HepG2 (cell line): Measurements from ENCODE around the gene NGLY1. TPM values are rescaled to one million over a fixed set of nuclear protein-coding genes. Genes with fewer than 3 reads are reported as not detected.
A peak's percentile ranks its signal among the peaks of the same experiment; 100 is the strongest.

ENCODE experiments used
- ATAC-seq: fragments of 200-7000 bp; cut with Tn5 transposase; 3 replicates; pipeline ENCODE4 v1.9.1; 2020; ENCODE audit warnings: mild to moderate bottlenecking, moderate library complexity
- BruUV-seq: library from RNA; stranded (reverse); fragments of 400-500 nt; replicated peaks from 2 replicates; lab custom pipeline; 2021; lab: Mats Ljungman, UMichigan
- CTCF ChIA-PET: fragments of 300-600 bp; formaldehyde crosslinking; extraction: SDS; loops from one replicate; lab custom pipeline; 2021; ENCODE audit warnings: low total read pairs, inconsistent platforms, low intra/inter-chr PET ratio; lab: Yijun Ruan, JAX
- POLR2A ChIA-PET: fragments of 350-600 bp; sonication (Branson Sonifier 250); formaldehyde crosslinking; loops from one replicate; lab custom pipeline; 2020; ENCODE audit warnings: antibody characterized with exemption, inconsistent platforms; lab: Yijun Ruan, JAX
- DNase-seq: peaks from one replicate; pipeline ENCODE4 v3.0.0-alpha.2; 2015; ENCODE audit warnings: low spot score
- FAIRE-seq: peaks from 3 replicates; lab custom pipeline; 2011; peaks lifted over from hg19 to GRCh38; lab: Jason Lieb, UNC
- H2AFZ ChIP-seq: one replicate; pipeline ENCODE4 v1.6.1; 2011; ENCODE audit warnings: low read length, inconsistent platforms
- H3K27ac ChIP-seq: fragments of 300-600 bp; 3 replicates; pipeline ENCODE4 v1.8.0; 2011; ENCODE audit warnings: mixed run types, mild to moderate bottlenecking, mixed read lengths, low read length, inconsistent platforms; ENCODE audit not compliant: insufficient read depth; ENCODE audit errors: extremely low read length
- H3K27me3 ChIP-seq, 2 experiments: fragments of 200-600 bp in 1 of 2; 2 replicates in 1 of 2; 3 replicates in 1 of 2; pipeline versions ENCODE4 v1.6.0 to v1.8.0; 2011; ENCODE audit warnings: low read length in 2 of 2, mild to moderate bottlenecking in 2 of 2, moderate library complexity in 2 of 2, inconsistent platforms in 1 of 2; ENCODE audit not compliant: insufficient read depth in 2 of 2, control insufficient read depth in 1 of 2
- H3K36me3 ChIP-seq, 2 experiments: fragments of 200-600 bp in 1 of 2; replicated peaks in 1 of 2; 2 replicates in 1 of 2; 3 replicates in 1 of 2; pipeline versions ENCODE4 v1.5.1 to v1.8.0; 2011; ENCODE audit warnings: low read length in 2 of 2, inconsistent platforms in 1 of 2; ENCODE audit not compliant: insufficient read depth in 2 of 2, control insufficient read depth in 1 of 2
- H3K4me1 ChIP-seq: 2 replicates; pipeline ENCODE4 v1.5.1; 2012; ENCODE audit warnings: low read length, inconsistent platforms; ENCODE audit not compliant: insufficient read depth
- H3K4me2 ChIP-seq: 2 replicates; pipeline ENCODE4 v1.6.0; 2011; ENCODE audit warnings: low read depth, low read length, inconsistent platforms
- H3K4me3 ChIP-seq, 3 experiments: fragments of 200-600 bp in 1 of 3; sonication (generic), shearing (Covaris generic) in 1 of 3; replicated peaks in 1 of 3; 2 replicates each; pipeline ENCODE4 v1.5.1; 2011 to 2016; ENCODE audit warnings: low read length in 3 of 3, inconsistent platforms in 2 of 3, low read depth in 2 of 3, mild to moderate bottlenecking in 2 of 3, control low read depth in 1 of 3, mixed read lengths in 1 of 3; ENCODE audit not compliant: insufficient read depth in 1 of 3
- H3K79me2 ChIP-seq: one replicate; pipeline ENCODE4 v1.6.1; 2011; ENCODE audit warnings: low read length, inconsistent platforms; ENCODE audit not compliant: insufficient read depth
- H3K9ac ChIP-seq: 2 replicates; pipeline ENCODE4 v1.6.0; 2011; ENCODE audit warnings: mild to moderate bottlenecking, low read depth, low read length, inconsistent platforms; ENCODE audit not compliant: insufficient read depth
- H3K9me3 ChIP-seq: 2 replicates; pipeline ENCODE4 v1.5.1; 2012; ENCODE audit warnings: mild to moderate bottlenecking, low read length
- H4K20me1 ChIP-seq: 2 replicates; pipeline ENCODE4 v1.6.0; 2011; ENCODE audit warnings: inconsistent platforms, mild to moderate bottlenecking, low read length, moderate library complexity; ENCODE audit not compliant: insufficient read depth
- MAFK ChIP-seq, 2 experiments: IDR thresholded peaks in 1 of 2; conservative IDR thresholded peaks in 1 of 2; 2 replicates each; pipeline ENCODE4 v1.6.1; 2011; ENCODE audit warnings: improper control_type of control experiment in 2 of 2, low read length in 2 of 2
- ZNF10 ChIP-seq: sonication (generic); formaldehyde crosslinking; IDR thresholded peaks from 2 replicates; pipeline ENCODE4 v1.4.0; 2020; ENCODE audit warnings: mild to moderate bottlenecking, low read depth, missing genetic modification reagents, borderline replicate concordance
- ZNF670 ChIP-seq: sonication (generic); formaldehyde crosslinking; IDR thresholded peaks from 2 replicates; pipeline ENCODE4 v1.8.0; 2022; ENCODE audit warnings: mild to moderate bottlenecking, missing genetic modification reagents, borderline replicate concordance
- WGBS: methylation state at CpG from one replicate; pipeline ENCODE4 v1.1.6; 2017; ENCODE audit warnings: low lambda C conversion rate; 5-methylcytosine and 5-hydroxymethylcytosine counted together
- in situ Hi-C: cut with HindIII; loops from 2 replicates; pipeline ENCODE4 v1.10.0; 2017; ENCODE audit warnings: low pct_unique_long_range_greater_than_20kb; ENCODE audit not compliant: extremely low pct_ligation_motif_present
- intact Hi-C: fragments of 100-400 bp; cut with micrococcal nuclease; formaldehyde crosslinking; loops from one replicate; pipeline ENCODE4 v1.10.0; 2022; ENCODE audit not compliant: unreplicated experiment
- polyA plus RNA-seq, 8 experiments: library from polyadenylated mRNA; depleted of rRNA in 3 of 8; stranded (reverse) in 7 of 8; unstranded in 1 of 8; fragments of >200 nt; fragmentation: Illumina TruSeq in 4 of 8; extraction: Trizol in 4 of 8; gene quantifications; 2 replicates each; pipeline versions ENCODE4 v1.2.1 to v1.2.3, GENCODE V29; 2011 to 2016; ENCODE audit warnings: low read depth in 4 of 8, missing spikeins in 1 of 8, mixed read lengths in 1 of 8; ENCODE audit not compliant: insufficient read depth in 1 of 8
- total RNA-seq, 5 experiments: library from RNA; depleted of rRNA; stranded (reverse); fragments of >200 nt; fragmentation: Illumina TruSeq; extraction: Trizol; gene quantifications; 2 replicates each; pipeline ENCODE4 v1.2.3, GENCODE V29; 2016; ENCODE audit warnings: low read depth in 1 of 5
- TF ChIP-seq, protein P1 (sequence below): sonication (generic); formaldehyde crosslinking; IDR thresholded peaks from 2 replicates; pipeline ENCODE4 v1.5.0; 2020; ENCODE audit warnings: missing genetic modification reagents
- TF ChIP-seq, protein P2 (sequence below): sonication (generic); formaldehyde crosslinking; IDR thresholded peaks from 2 replicates; pipeline ENCODE4 v1.8.0; 2022; ENCODE audit warnings: low read depth, missing genetic modification reagents

NGLY1 gene
- total and polyA plus RNA-seq, 2 of the 13 experiments (the other 11 are each of a cell fraction or from before 2014, with no cell fraction given): 28.2 to 44.5 TPM

DNA sequence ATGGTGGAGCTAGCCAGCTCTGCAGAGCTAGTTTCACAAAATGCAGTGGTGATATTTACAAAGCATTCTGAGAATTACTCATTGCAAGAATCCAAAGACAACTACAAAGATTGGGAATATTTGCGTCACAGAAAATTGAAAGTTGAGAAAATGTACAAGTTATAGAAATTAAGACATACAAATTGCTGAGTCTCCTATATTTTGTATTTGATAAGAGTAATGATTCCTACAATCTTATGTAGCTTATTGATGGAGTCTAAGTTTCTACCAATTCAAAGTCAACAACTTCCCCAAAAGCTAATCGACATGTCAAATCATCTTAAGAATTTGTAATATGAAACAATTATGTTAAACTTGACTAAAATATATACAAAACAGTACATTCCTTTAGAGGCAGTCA is 72.2 kb downstream of the NGLY1 start:
- H3K9me3 ChIP-seq: no peaks in the 10 kb centered on the region
- TF ChIP-seq, protein P1, sequence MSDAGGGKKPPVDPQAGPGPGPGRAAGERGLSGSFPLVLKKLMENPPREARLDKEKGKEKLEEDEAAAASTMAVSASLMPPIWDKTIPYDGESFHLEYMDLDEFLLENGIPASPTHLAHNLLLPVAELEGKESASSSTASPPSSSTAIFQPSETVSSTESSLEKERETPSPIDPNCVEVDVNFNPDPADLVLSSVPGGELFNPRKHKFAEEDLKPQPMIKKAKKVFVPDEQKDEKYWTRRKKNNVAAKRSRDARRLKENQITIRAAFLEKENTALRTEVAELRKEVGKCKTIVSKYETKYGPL (CRISPR knock-in tag): no peak
- TF ChIP-seq MAFK (conservative IDR thresholded peaks at IDR 0.05 in 1 of 2, IDR thresholded peaks at IDR 0.05 in 1 of 2; ENCODE audit: low read length in 2 of 2): peak in 1 of 2 experiments; percentile 42; a peak in 2 of 4 replicates
- no peaks in the 10 kb centered on the region for H4K20me1 ChIP-seq
- intact Hi-C loops: no loop called here
- ATAC-seq (no peak), FAIRE-seq (no peak), DNase-seq (no peak)
- 0 out of 5 replicates have a peak, but pooled peaks cover 0 to 3% of the 10 kb centered on the region in 2 experiments for H3K27me3 ChIP-seq
- CTCF ChIA-PET: no interaction called here
- H3K27ac ChIP-seq: no peak overlapping the region
- no TSS peak for BruUV-seq
- H3K4me1 ChIP-seq: no peaks in the 10 kb centered on the region
- no peak overlapping the region for H3K4me2 ChIP-seq
- in situ Hi-C loops: no loop called here
- H3K36me3 ChIP-seq: no peaks in the 10 kb centered on the region
- no peaks in the 10 kb centered on the region for H3K79me2 ChIP-seq
- POLR2A ChIA-PET: no interaction called here
- no peak overlapping the region for H2AFZ ChIP-seq
- no peak overlapping the region for H3K9ac ChIP-seq
- no peak overlapping the region for H3K4me3 ChIP-seq
- WGBS: 48% methylated on average over 2 of the region's 2 CpGs

DNA sequence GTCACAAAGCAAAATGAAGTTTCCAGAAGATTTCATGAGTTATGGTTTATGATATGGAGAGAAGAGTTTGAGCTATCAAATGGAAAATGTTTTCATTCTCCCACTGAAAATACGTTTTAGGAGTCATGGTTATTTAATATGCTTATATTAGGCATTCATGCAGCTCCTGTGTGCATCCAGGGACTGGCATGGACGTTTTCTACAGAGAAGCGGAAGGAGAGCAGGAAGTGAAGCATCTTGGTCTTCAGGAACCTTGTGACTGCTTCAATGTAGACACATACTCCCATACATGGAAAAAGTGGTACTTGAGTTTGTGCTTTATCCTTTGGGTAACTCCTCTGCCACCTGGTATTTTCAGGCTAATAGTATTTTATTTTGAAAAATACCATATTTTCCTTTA is 75.2 kb downstream of the NGLY1 start:
- TF ChIP-seq, protein P2, sequence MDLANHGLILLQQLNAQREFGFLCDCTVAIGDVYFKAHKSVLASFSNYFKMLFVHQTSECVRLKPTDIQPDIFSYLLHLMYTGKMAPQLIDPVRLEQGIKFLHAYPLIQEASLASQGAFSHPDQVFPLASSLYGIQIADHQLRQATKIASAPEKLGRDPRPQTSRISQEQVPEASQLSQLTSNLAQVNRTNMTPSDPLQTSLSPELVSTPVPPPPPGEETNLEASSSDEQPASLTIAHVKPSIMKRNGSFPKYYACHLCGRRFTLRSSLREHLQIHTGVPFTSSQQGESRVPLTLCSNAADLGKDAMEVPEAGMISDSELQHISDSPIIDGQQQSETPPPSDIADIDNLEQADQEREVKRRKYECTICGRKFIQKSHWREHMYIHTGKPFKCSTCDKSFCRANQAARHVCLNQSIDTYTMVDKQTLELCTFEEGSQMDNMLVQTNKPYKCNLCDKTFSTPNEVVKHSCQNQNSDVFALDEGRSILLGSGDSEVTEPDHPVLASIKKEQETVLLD (CRISPR knock-in tag): no peak
- TF ChIP-seq ZNF670 (CRISPR knock-in tag): no peak
- TF ChIP-seq ZNF10 (CRISPR knock-in tag): no peak
- Histone ChIP-seq H3K79me2 (no peaks in the 10 kb centered on the region), H2AFZ (no peak overlapping the region), H3K4me1 (no peaks in the 10 kb centered on the region), H3K9me3 (no peaks in the 10 kb centered on the region), H3K9ac (no peak overlapping the region), H3K4me3 (no peak overlapping the region), H3K4me2 (no peak overlapping the region), H3K27ac (no peak overlapping the region), H3K27me3 (no peaks in the 10 kb centered on the region), H3K36me3 (no peaks in the 10 kb centered on the region), H4K20me1 (no peaks in the 10 kb centered on the region)
- ChIA-PET POLR2A (no interaction called here), CTCF (no interaction called here)
- ATAC-seq (no peak), FAIRE-seq (no peak), DNase-seq (no peak)
- intact Hi-C loops (no loop called here), in situ Hi-C loops (no loop called here)
- 28% methylated on average over 3 of the region's 3 CpGs for WGBS
- no TSS peak for BruUV-seq
